Skeletal muscle cell (primary cell): ENCODE results near the gene GRIFIN.

ENCODE experiments used
- DNase-seq: peaks from one replicate; pipeline ENCODE4 v3.0.0-alpha.2; 2010; ENCODE audit warnings: low read depth
- H3K4me3 ChIP-seq: 2 replicates; pipeline ENCODE4 v1.5.1; 2011; ENCODE audit warnings: low read depth, mild to moderate bottlenecking, control low read depth, low read length, moderate library complexity

GRIFIN gene

GRCh38 chr7:2514473-2515423 is 38.5 kb upstream of the GRIFIN start:
- no peak overlapping the region for H3K4me3 ChIP-seq
- DNase-seq, result no peak

GRCh38 chr7:2513702-2514101 is 37.5 kb upstream of the GRIFIN start:
- DNase-seq, result no peak
- H3K4me3 ChIP-seq, result no peak overlapping the region

GRCh38 chr7:2512713-2513112 is 36.5 kb upstream of the GRIFIN start:
- no peak overlapping the region for H3K4me3 ChIP-seq
- DNase-seq, result no peak

GRCh38 chr7:2512179-2512661 is 36.0 kb upstream of the GRIFIN start:
- no peak overlapping the region for H3K4me3 ChIP-seq
- DNase-seq, result no peak

GRCh38 chr7:2511769-2512168 is 35.6 kb upstream of the GRIFIN start:
- no peak for DNase-seq
- no peak overlapping the region for H3K4me3 ChIP-seq

GRCh38 chr7:2510909-2511768 is 34.9 kb upstream of the GRIFIN start:
- DNase-seq, result no peak

GRCh38 chr7:2510130-2510776 is 34.1 kb upstream of the GRIFIN start:
- no peak for DNase-seq
- H3K4me3 ChIP-seq, result no peak overlapping the region

More at GRCh38 chr7:2510909-2511768, 34.9 kb upstream of the GRIFIN start:
- H3K4me3 ChIP-seq, result no peak overlapping the region

GRCh38 chr7:2509298-2509906 is 33.2 kb upstream of the GRIFIN start:
- DNase-seq, result no peak
- H3K4me3 ChIP-seq, result no peak overlapping the region

GRCh38 chr7:2508327-2509215 is 32.4 kb upstream of the GRIFIN start:
- no peak overlapping the region for H3K4me3 ChIP-seq
- DNase-seq, result no peak

- DNase-seq, result no peak
- no peak overlapping the region for H3K4me3 ChIP-seq
These were observed 31.7 kb upstream of the GRIFIN start for GRCh38 chr7:2507917-2508306.

GRCh38 chr7:2507208-2507916 is 31.2 kb upstream of the GRIFIN start:
- DNase-seq, result no peak
- H3K4me3 ChIP-seq, result no peak overlapping the region

- no peak for DNase-seq
- H3K4me3 ChIP-seq, result no peak overlapping the region
These were observed 29.2 kb upstream of the GRIFIN start for GRCh38 chr7:2505401-2505800.

- no peak for DNase-seq
- H3K4me3 ChIP-seq, result no peak overlapping the region
These were observed 28.7 kb upstream of the GRIFIN start for GRCh38 chr7:2504889-2505375.

GRCh38 chr7:2504128-2504888 is 28.1 kb upstream of the GRIFIN start:
- H3K4me3 ChIP-seq, result no peak overlapping the region
- DNase-seq, result no peak

GRCh38 chr7:2503056-2503941 is 27.1 kb upstream of the GRIFIN start:
- no peak for DNase-seq
- H3K4me3 ChIP-seq, result no peak overlapping the region

GRCh38 chr7:2502647-2502966 is 26.4 kb upstream of the GRIFIN start:
- no peak for DNase-seq
- H3K4me3 ChIP-seq, result no peak overlapping the region
